GM10266 (cell line): ENCODE data around the gene CDK14.
A peak's percentile ranks its signal among the peaks of the same experiment; 100 is the strongest.
"Not testable (repeated sequence)": the region's sequence is repeated elsewhere in the genome, so short reads cannot be mapped to it uniquely, and the experiment has no call there.

Experiments used
- DNase-seq: peaks from one replicate; pipeline ENCODE4 v3.0.0; 2012; ENCODE audit errors: extremely low spot score
- CTCF ChIP-seq: IDR thresholded peaks from 2 replicates; pipeline ENCODE4 v1.5.1; 2012; ENCODE audit warnings: mild to moderate bottlenecking, low read depth; ENCODE audit not compliant: control insufficient read depth, insufficient read depth; ENCODE audit errors: missing control alignments

The CDK14 gene

GRCh38 chr7:90626013-90626412 is 29.9 kb downstream of the CDK14 start:
- no peak for DNase-seq
- no peak for TF ChIP-seq CTCF

GRCh38 chr7:90629297-90629918 is 33.3 kb downstream of the CDK14 start:
- DNase-seq: peak; percentile 53
- peak; percentile 60 for TF ChIP-seq CTCF

- TF ChIP-seq CTCF: no peak
- no peak for DNase-seq
These were observed 35.4 kb downstream of the CDK14 start for GRCh38 chr7:90631502-90631901.

- DNase-seq: not testable (repeated sequence)
These were observed 43.6 kb downstream of the CDK14 start for GRCh38 chr7:90639683-90640082.

- no peak for TF ChIP-seq CTCF
- no peak for DNase-seq
These were observed 46.9 kb downstream of the CDK14 start for GRCh38 chr7:90642978-90643377.

- DNase-seq: no peak
- TF ChIP-seq CTCF: no peak
These were observed 49.7 kb downstream of the CDK14 start for GRCh38 chr7:90645784-90646183.

- DNase-seq: no peak
- TF ChIP-seq CTCF: no peak
These were observed 52.0 kb downstream of the CDK14 start for GRCh38 chr7:90648107-90648506.

GRCh38 chr7:90648834-90649233 is 52.7 kb downstream of the CDK14 start:
- no peak for DNase-seq
- no peak for TF ChIP-seq CTCF
